ENCODE measurements around the gene ASXL2.
"Not testable (repeated sequence)": the region's sequence is repeated elsewhere in the genome, so short reads cannot be mapped to it uniquely, and the experiment has no call there.

Gene ASXL2

GRCh38 chr2:25878361-25879132 lies at the start of gene ASXL2:
ASXL2 (minus strand) TSS chr2:25878487; CDS start chr2:25878222, 265 bp downstream.
- H3K4me3 ChIP-seq (ENCODE audit: low read depth, low read length) = peak within 1 kb of the TSS; percentile 98
- TF ChIP-seq CTCF (IDR thresholded peaks at IDR 0.05; ENCODE audit: borderline replicate concordance, insufficient read depth, low read depth, low read length) = no peak

- H3K4me3 ChIP-seq (ENCODE audit: low read depth, low read length) = no peak overlapping the region
- no peak for TF ChIP-seq CTCF (IDR thresholded peaks at IDR 0.05; ENCODE audit: borderline replicate concordance, insufficient read depth, low read depth, low read length)
Observed at GRCh38 chr2:25926984-25927756, 48.9 kb upstream of the ASXL2 start.

GRCh38 chr2:25922501-25922900 lies 44.2 kb upstream of the ASXL2 start:
- H3K4me3 ChIP-seq (ENCODE audit: low read depth, low read length) = no peak overlapping the region
- no peak for TF ChIP-seq CTCF (IDR thresholded peaks at IDR 0.05; ENCODE audit: borderline replicate concordance, insufficient read depth, low read depth, low read length)

DNA sequence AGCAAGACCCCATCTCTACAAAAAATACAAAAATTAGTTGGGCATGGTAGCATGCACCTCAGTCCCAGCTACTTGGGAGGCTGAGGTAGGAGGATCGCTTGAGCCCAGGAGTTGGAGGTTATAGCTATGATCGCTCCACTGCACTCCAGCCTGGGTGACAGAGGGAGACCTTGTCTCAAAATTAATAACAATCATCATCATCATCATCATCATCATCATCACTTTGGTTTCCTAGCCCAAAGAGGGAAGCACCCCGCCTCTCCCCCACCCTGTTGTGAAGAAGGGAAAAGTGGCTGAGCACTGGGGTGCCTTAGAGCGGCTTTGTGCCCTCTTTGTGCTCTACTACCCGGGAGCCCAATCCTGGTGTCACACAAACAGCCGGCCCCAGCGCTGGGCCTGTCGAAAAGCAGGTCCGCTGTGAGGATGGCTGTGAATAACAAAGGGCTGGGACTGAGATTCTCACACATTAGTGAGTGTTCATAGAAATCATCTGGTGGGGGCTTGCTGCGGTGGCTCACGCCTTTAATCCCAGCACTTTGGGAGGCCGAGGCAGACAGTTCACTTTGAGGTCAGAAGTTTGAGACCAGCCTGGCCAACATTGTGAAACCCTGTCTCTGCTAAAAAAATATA lies 42.6 kb upstream of the ASXL2 start:
- no peak for TF ChIP-seq CTCF (IDR thresholded peaks at IDR 0.05; ENCODE audit: borderline replicate concordance, insufficient read depth, low read depth, low read length)
- H3K4me3 ChIP-seq (ENCODE audit: low read depth, low read length) = no peak overlapping the region

- no peak overlapping the region for H3K4me3 ChIP-seq (ENCODE audit: low read depth, low read length)
- no peak for TF ChIP-seq CTCF (IDR thresholded peaks at IDR 0.05; ENCODE audit: borderline replicate concordance, insufficient read depth, low read depth, low read length)
Observed at GRCh38 chr2:25920336-25920735, 42.0 kb upstream of the ASXL2 start.

DNA sequence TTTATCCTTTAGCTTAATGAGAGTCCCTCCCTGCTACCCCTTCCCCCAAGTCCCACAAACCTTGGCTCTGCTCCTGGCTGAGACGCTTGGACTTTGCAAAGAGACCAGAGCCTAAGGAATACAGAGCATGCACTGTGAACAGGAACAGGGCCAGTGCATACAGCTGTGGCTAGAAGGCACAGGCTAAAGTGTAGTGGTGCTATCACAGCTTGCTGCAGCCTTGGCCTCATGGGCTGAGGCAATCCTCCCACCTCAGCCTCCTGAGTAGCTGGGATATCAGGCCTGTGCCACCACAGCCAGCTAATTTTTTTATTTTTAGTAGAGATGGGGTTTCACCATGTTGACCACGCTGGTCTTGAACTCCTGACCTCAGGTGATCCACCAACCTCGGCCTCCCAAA lies 39.5 kb upstream of the ASXL2 start:
- H3K4me3 ChIP-seq (ENCODE audit: low read depth, low read length) = no peak overlapping the region
- no peak for TF ChIP-seq CTCF (IDR thresholded peaks at IDR 0.05; ENCODE audit: borderline replicate concordance, insufficient read depth, low read depth, low read length)

DNA sequence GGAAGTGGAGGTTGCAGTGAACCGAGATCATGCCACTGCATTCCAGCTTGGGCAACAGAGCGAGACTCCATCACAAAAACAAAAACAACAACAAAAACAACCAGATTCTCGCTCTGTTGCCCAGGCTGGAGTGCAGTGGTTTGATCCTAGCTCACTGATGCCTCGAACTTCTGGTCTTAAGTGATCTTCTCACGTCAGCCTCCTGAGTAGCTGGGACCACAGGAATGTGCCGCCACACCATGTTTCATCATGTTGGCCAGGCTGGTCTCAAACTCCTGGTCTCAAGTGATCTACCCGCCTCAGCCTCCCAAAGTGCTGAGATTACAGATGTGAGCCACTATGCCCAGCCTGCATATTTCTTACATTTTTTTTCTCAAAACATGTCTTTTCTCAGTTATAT lies 39.1 kb upstream of the ASXL2 start:
- H3K4me3 ChIP-seq (ENCODE audit: low read depth, low read length) = not testable (repeated sequence)

DNA sequence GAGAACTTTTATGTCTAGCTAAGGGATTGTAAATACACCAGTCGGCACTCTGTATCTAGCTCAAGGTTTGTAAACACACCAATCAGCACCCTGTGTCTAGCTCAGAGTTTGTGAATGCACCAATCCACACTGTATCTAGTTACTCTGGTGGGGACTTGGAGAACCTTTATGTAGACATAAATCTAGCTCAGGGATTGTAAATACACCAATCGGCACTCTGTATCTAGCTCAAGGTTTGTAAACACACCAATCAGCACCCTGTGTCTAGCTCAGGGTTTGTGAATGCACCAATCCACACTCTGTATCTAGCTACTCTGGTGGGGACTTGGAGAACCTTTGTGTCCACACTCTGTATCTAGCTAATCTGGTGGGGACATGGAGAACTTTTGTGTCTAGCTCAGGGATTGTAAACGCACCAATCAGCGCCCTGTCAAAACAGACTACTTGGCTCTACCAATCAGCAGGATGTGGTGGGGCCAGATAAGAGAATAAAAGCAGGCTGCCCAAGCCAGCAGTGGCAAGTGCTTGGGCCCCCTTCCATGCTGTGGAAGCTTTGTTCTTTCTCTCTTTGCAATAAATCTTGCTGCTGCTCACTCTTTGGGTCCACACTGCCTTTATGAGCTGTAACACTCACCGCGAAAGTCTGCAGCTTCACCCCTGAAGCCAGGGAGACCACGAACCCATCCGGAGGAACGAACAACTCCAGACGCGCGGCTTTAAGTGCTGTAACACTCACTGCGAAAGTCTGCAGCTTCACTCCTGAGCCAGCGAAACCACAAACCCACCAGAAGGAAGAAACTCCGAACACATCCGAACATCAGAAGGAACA lies 37.9 kb upstream of the ASXL2 start:
- H3K4me3 ChIP-seq (ENCODE audit: low read depth, low read length) = not testable (repeated sequence)

DNA sequence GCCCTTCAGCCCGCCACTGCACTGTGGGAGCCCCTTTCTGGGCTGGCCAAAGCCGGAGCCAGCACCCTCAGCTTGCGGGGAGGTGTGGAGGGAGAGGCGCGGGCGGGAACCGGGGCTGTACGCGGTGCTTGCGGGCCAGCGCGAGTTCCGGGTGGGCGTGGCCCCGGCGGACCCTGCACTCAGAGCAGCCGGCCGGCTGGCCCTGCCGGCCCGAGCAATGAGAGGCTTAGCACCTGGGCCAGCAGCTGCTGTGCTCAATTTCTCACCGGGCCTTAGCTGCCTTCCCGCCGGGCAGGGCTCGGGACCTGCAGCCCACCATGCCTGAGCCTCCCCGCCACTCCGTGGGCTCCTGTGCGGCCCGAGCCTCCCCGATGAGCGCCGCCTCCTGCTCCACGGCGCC lies 37.1 kb upstream of the ASXL2 start:
- not testable (repeated sequence) for H3K4me3 ChIP-seq (ENCODE audit: low read depth, low read length)

- H3K4me3 ChIP-seq (ENCODE audit: low read depth, low read length) = not testable (repeated sequence)
Observed at GRCh38 chr2:25913696-25913973, 35.3 kb upstream of the ASXL2 start.
